GM13976 (cell line): ENCODE measurements around the gene KIAA0586.
"Not testable (repeated sequence)": the region's sequence is repeated elsewhere in the genome, so short reads cannot be mapped to it uniquely, and the experiment has no call there.

Source experiments
- DNase-seq: peaks from one replicate; pipeline ENCODE4 v3.0.0; 2012; ENCODE audit warnings: low spot score
- in situ Hi-C: fragments of 300-500 bp; cut with MboI; formaldehyde crosslinking; loops from one replicate; pipeline ENCODE4 v1.12.0; 2022; ENCODE audit warnings: low sequenced_read_pairs, mixed read lengths, inconsistent platforms; ENCODE audit not compliant: unreplicated experiment
- TF ChIP-seq, protein P1 (sequence below): IDR thresholded peaks from 2 replicates; pipeline ENCODE4 v1.5.1; 2012; ENCODE audit warnings: borderline replicate concordance, mild to moderate bottlenecking; ENCODE audit not compliant: insufficient read depth; ENCODE audit errors: extremely low read depth, missing control alignments, control extremely low read depth

KIAA0586 gene

DNA sequence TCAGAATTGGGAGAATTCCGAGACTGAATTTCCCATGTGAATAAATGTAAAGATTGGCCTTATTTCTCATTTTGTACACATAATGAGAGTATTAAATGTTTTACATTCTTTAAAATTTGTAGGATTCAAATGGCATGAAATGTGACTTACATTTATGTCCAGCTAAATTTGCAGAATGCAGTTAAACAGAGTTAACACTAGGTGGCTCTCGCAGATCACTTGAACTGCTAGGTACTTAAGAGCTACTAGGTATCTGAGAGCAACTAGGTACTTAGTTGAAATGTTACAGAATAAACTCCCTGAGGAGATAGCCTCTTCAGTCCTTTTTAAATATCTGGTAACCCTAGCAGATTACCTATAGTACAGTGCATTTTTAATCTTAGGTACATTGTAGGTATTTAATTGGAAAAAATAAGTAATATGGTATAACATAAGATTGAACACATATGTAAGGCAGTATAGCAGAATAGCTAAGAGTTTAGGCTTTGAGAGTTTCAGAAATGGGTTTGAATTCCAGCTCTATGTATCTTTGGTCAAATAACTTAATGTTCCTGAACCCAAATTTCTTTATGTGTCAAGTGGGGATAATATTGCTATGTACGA, 73.8 kb downstream of the KIAA0586 start:
- DNase-seq, result peak; percentile 44
- TF ChIP-seq, protein P1, sequence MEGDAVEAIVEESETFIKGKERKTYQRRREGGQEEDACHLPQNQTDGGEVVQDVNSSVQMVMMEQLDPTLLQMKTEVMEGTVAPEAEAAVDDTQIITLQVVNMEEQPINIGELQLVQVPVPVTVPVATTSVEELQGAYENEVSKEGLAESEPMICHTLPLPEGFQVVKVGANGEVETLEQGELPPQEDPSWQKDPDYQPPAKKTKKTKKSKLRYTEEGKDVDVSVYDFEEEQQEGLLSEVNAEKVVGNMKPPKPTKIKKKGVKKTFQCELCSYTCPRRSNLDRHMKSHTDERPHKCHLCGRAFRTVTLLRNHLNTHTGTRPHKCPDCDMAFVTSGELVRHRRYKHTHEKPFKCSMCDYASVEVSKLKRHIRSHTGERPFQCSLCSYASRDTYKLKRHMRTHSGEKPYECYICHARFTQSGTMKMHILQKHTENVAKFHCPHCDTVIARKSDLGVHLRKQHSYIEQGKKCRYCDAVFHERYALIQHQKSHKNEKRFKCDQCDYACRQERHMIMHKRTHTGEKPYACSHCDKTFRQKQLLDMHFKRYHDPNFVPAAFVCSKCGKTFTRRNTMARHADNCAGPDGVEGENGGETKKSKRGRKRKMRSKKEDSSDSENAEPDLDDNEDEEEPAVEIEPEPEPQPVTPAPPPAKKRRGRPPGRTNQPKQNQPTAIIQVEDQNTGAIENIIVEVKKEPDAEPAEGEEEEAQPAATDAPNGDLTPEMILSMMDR, result peak; percentile 76
- in situ Hi-C loops, result no loop called here

DNA sequence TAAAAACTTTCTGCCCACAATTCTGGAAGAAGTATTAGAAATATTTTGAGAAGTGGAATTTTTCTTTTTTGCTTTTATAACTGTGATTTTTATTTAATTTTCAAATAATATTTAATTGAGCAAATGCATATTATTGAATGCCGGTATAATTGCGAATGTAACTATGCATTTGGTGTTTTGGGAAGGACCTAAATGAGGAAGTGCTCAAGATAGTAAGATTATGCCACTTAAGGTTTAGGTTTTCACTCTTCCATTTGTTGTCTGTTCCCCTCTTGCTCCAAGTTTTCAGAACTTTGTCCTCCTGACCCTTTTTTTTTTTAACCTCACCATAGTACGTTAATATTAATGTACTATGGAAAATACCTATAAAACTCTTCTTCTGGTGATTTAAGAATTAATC, 85.8 kb downstream of the KIAA0586 start:
- TF ChIP-seq, protein P1, result no peak
- in situ Hi-C loops, result no loop called here
- no peak for DNase-seq

DNA sequence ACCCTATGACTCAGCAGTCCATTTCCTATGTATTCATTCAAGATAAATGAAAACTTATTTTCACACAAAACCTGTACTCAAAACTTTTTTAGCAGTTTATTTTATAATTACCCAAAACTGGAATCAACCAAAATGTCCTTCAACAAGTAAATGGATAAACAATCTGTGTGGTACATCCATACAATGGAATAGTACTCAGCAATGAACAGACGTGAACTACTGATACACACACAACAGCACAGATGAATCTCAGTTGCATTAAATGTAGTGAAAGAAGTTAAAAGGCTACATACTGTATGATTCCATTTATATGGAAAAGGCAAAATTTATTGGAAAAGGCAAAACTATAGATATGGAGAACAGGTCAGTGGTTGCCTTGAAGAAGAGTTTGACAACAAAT, 90.1 kb downstream of the KIAA0586 start:
- DNase-seq, result no peak
- in situ Hi-C loops, result no loop called here
- TF ChIP-seq, protein P1, result no peak

DNA sequence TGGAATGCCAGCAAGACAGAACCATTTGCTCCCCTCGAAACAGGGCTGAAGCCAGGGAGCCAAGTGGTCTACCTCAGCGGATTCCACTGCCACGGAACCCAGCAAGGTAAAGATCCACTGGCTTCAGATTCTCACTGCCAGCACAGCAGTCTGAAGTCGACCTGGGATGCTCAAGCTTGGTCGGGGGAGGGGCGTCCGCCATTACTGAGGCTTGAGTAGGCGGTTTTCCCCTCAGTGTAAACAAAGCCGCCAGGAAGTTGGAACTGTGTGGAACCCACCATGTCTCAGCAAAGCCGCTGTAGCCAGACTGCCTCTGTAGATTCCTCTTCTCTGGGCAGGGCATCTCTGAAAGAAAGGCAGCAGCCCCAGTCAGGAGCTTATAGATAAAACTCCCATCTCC, 98.2 kb downstream of the KIAA0586 start:
- in situ Hi-C loops, DNase-seq: not testable (repeated sequence)

DNA sequence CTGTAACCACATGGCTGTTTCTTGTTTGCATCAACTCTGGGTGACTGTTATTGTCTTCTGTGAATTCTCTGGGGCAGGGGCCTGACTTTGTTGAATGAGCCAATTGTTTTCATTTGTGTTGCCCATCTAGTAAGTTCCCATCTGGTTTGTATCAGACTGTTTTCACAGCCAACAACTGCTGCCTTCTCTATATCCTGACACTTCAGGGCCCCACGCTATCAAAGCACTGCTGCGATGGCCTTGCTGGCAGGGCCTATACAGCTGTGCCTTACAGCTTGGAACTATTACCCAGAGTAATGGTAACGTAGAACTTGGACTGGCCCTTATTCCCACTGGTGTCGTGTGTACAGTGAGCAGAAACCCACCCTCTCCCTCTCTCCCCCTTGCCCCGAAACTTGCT, 105.9 kb downstream of the KIAA0586 start:
- TF ChIP-seq, protein P1, result no peak
- in situ Hi-C loops, result no loop called here
- DNase-seq, result no peak

DNA sequence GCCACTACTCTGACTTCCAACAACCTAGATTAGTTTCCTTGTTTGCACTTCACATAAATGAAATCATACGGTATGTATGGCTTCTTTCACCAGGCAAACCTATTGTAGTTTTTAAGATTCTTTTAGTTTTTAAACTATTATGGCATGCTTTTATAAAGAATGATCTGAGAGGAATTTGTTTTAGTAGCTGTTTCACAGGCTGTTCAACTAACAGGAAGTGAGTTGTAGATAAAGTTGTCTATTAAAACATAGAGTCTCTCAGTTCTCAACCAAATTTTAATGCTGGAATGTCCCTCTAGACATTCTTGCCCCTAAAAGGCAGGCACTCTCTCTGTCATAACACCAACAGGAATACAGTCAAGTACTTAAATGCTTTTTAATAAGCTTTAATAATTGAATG, 107.5 kb downstream of the KIAA0586 start:
- in situ Hi-C loops, result no loop called here
- DNase-seq, result no peak
- TF ChIP-seq, protein P1, result no peak

DNA sequence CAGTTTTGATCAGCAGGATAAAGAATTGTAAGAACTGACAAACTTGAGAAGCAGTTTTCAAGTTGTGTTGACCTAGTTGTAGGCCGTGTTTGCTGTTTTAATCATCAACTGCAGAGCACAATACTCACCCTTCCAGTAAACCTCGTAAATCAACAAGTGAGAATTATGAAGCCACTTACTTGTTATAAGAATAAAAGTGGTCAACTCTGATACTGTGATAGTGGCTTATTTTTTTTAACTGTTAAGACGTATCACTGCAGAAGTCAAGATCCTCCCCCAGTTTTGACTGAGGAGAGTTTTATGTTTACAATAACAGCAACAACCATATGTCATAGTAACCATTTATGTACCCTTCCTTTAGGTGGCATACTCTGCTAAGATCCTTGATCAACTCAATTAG, 109.5 kb downstream of the KIAA0586 start:
- DNase-seq, result no peak
- in situ Hi-C loops, result no loop called here
- TF ChIP-seq, protein P1, result no peak
